ENCODE results near the gene APLN.

- TF ChIP-seq CTCF (IDR thresholded peaks at IDR 0.05) (no peak), POLR2A (IDR thresholded peaks at IDR 0.05) (no peak)
Observed at GRCh38 chrX:129636175-129636681, 18.5 kb downstream of the APLN start.
